GM21528 (cell line): ENCODE measurements around the gene TNNT2.

Experiments
- ATAC-seq: cut with Tn5 transposase; IDR thresholded peaks from one replicate; pipeline ENCODE4 v1.9.1; 2021; ENCODE audit warnings: mild to moderate bottlenecking, moderate library complexity; ENCODE audit not compliant: unreplicated experiment, low FRiP score

TNNT2 gene

DNA sequence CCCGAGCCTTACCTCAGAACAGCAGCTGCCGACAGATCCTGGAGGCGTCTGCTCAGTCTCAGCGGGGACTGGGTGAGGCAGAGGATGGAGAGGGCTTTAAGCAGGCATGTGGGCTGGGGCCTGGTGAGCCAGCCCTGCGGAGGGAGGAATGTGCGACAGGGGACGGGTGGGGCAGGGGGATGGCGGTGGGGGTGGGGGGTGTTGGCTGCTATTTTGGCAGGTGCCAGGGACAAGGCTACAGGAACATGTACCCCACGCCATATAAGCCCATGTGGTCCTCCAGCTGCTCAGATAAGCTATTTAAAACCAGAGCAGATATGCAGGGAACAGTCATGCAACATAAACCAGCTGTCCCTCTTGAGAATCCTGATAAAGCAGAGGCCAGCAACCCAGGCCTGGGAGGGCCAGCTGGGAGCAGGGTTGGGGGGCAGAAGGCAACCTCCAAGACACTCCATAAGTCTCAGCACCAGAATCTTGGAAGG, at the start of gene TNNT2:
TNNT2 (minus strand) TSS at position 70 of the 482 bp plus-strand sequence. CDS start 4,426 bp downstream, outside the sequence.
- no peak for ATAC-seq

GRCh38 chr1:201426479-201427310, 49.2 kb upstream of the TNNT2 start:
- no peak for ATAC-seq

DNA sequence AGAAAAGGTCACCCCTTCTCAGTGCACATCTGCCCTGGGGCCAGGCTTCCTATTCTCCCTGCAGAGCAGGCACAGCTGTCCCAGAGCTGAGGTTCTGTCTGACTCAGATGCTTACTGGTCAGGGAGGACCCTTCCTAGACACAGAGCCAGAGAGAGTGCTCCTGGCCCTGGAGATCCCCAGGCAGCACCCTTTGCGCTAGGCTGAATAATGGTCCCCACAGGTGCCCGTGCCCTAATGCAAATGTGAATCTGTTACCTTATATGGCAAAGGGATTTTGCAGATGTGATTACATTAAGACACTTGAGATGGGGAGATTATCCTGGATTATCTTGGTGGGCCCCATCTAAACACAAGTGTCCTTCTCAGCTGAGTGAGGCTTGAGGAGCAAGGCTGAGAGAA, 46.7 kb upstream of the TNNT2 start:
- no peak for ATAC-seq

- ATAC-seq: no peak
Observed at GRCh38 chr1:201423655-201424054, 46.2 kb upstream of the TNNT2 start.

DNA sequence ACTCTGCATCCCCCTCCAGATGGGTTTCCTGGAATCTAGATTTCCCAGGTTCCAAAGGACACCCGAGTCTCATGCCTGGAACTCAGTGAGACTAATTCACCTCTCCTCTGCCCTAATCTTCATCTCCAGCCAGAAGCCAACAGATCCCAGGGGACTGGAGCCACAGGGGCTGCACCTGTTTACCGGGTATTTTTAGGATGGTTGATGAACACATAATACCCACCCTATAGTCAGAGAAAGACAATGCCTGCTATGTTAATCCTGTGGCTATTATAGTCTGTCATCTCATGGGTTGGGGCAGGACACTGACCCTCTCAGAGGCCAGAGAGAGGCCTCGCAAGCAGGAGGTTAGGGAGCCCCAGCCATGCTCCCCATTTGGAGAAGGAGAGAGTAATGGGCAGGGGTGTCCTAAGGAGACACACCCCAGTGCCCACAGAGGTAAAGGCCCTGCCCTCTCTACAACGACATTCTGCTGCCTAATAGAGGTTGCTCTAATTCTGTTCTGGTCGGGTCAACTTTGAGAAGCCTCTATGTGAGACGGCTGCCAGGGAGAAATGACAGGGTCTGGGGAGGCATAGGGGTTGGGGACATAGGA, 45.1 kb upstream of the TNNT2 start:
- no peak for ATAC-seq

GRCh38 chr1:201422026-201422425, 44.5 kb upstream of the TNNT2 start:
- no peak for ATAC-seq

- no peak for ATAC-seq
Observed at GRCh38 chr1:201421041-201421440, 43.6 kb upstream of the TNNT2 start.

GRCh38 chr1:201420608-201421002, 43.1 kb upstream of the TNNT2 start:
- no peak for ATAC-seq

- ATAC-seq: no peak
Observed at GRCh38 chr1:201419746-201420607, 42.5 kb upstream of the TNNT2 start.

DNA sequence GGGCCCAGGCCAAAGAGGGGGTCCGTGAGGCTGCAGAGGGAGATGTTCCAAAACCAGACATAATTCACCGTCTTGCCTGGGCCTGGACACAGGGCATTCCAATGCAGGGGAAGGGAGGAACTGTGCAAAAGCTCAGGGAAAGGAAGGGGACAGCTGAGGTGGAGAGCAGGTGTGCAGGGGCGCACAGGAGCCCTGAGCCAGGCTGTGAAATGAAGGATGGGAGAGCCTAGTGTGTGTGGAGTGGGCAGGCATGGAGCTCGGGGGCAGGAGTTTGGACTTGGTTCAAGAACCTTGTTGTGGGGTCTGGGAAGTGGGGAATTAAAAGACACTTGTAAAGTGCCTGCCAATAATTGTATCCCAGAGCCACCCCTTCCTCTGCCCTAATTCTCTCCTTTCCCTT, 41.8 kb upstream of the TNNT2 start:
- ATAC-seq: no peak

GRCh38 chr1:201418461-201418860, 41.0 kb upstream of the TNNT2 start:
- ATAC-seq: no peak

- no peak for ATAC-seq
Observed at GRCh38 chr1:201414051-201414738, 36.7 kb upstream of the TNNT2 start.

GRCh38 chr1:201411292-201411691, 33.8 kb upstream of the TNNT2 start:
- ATAC-seq: no peak

- ATAC-seq: no peak
Observed at GRCh38 chr1:201409440-201409839, 32.0 kb upstream of the TNNT2 start.

GRCh38 chr1:201408834-201409200, 31.3 kb upstream of the TNNT2 start:
- ATAC-seq: no peak

- no peak for ATAC-seq
Observed at GRCh38 chr1:201408176-201408833, 30.8 kb upstream of the TNNT2 start.

DNA sequence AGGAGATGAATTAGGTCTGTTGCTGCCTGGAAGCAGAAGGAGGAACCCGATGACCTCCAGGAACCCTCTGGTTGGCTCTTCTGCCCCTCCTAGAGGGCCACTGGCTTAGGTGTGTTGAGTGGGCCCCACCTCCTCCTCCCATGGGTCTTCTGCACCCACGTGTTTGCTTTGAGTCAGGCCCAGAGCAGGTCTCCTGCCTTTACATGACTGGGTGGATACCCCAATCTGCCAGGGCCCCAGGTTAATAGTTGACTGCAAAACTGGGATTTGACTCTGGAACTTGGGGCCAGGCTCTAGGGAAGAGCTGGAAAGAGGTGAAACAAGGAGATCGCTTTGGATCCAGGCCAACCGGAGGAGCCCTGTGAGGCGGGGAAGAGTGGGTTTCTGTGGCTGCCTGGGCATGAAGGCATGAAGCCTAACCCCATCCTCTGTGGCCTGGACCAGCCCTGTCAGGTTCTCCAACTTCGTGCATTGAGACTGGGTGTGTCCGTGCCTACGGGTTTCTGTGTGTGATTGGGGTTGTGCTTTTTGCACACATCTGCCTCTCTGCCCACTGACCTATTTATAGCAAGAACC, 29.4 kb upstream of the TNNT2 start:
- ATAC-seq: no peak

GRCh38 chr1:201405484-201405831, 28.0 kb upstream of the TNNT2 start:
- no peak for ATAC-seq

GRCh38 chr1:201404722-201405483, 27.4 kb upstream of the TNNT2 start:
- no peak for ATAC-seq
